ENCODE data around the gene RANBP1. TPM values are rescaled to one million over a fixed set of nuclear protein-coding genes. Genes with fewer than 3 reads are reported as not detected.
A peak's percentile ranks its signal among the peaks of the same experiment; 100 is the strongest.

RANBP1 gene
- total RNA-seq, 1 donor, result 200 TPM

GRCh38 chr22:20109411-20110358 is 6.2 kb upstream of the RANBP1 start:
- H3K4me3 ChIP-seq (ENCODE audit: low read depth, low read length), result no peak overlapping the region
- no peak for TF ChIP-seq CTCF (IDR thresholded peaks at IDR 0.05; ENCODE audit: insufficient read depth, low read depth, low read length)
- no peak for DNase-seq (ENCODE audit: low read depth)

- no peak for DNase-seq (ENCODE audit: low read depth)
- no peak overlapping the region for H3K4me3 ChIP-seq (ENCODE audit: low read depth, low read length)
- TF ChIP-seq CTCF (IDR thresholded peaks at IDR 0.05; ENCODE audit: insufficient read depth, low read depth, low read length), result no peak
Measured at GRCh38 chr22:20110359-20110985, 5.4 kb upstream of the RANBP1 start.

- H3K4me3 ChIP-seq (ENCODE audit: low read depth, low read length), result no peak overlapping the region
- TF ChIP-seq CTCF (IDR thresholded peaks at IDR 0.05; ENCODE audit: insufficient read depth, low read depth, low read length), result peak; percentile 40
- no peak for DNase-seq (ENCODE audit: low read depth)
Measured at GRCh38 chr22:20111045-20111688, 4.7 kb upstream of the RANBP1 start.

GRCh38 chr22:20111689-20112622 is 3.9 kb upstream of the RANBP1 start:
- TF ChIP-seq CTCF (IDR thresholded peaks at IDR 0.05; ENCODE audit: insufficient read depth, low read depth, low read length), result no peak
- no peak overlapping the region for H3K4me3 ChIP-seq (ENCODE audit: low read depth, low read length)
- no peak for DNase-seq (ENCODE audit: low read depth)

GRCh38 chr22:20112623-20113511 is 3.0 kb upstream of the RANBP1 start:
- no peak for TF ChIP-seq CTCF (IDR thresholded peaks at IDR 0.05; ENCODE audit: insufficient read depth, low read depth, low read length)
- H3K4me3 ChIP-seq (ENCODE audit: low read depth, low read length), result no peak overlapping the region
- DNase-seq (ENCODE audit: low read depth), result no peak
